Left ventricle myocardium superior (tissue), 1 donor: ENCODE measurements around the gene UFD1. TPM values are rescaled to one million over a fixed set of nuclear protein-coding genes. Genes with fewer than 3 reads are reported as not detected.
"Not testable (repeated sequence)": the region's sequence is repeated elsewhere in the genome, so short reads cannot be mapped to it uniquely, and the experiment has no call there.

Experiments used
- ATAC-seq: fragments of 200-7000 bp; cut with Tn5 transposase; one replicate; pipeline ENCODE4 v1.9.1; 2020; ENCODE audit warnings: mild to moderate bottlenecking, moderate library complexity
- DNase-seq: peaks from one replicate; pipeline ENCODE4 v3.0.0-alpha.2; 2020
- intact Hi-C: fragments of 100-400 bp; cut with micrococcal nuclease; formaldehyde crosslinking; loops from one replicate; pipeline ENCODE4 v1.11.0; 2022
- total RNA-seq: library from RNA; stranded (reverse); fragmentation: NEBNext Ultra II Directional; extraction: Animal tissue kit (Norgen Biotek cat#: 25700); gene quantifications from one replicate; pipeline ENCODE4 v1.2.1, GENCODE V29; 2021
- donor health status: DM: no; HTN: yes; CAD: no; lungs with severe emphysema.

UFD1 gene
- total RNA-seq, 1 donor from 2014 or later, result 44.5 TPM

DNA sequence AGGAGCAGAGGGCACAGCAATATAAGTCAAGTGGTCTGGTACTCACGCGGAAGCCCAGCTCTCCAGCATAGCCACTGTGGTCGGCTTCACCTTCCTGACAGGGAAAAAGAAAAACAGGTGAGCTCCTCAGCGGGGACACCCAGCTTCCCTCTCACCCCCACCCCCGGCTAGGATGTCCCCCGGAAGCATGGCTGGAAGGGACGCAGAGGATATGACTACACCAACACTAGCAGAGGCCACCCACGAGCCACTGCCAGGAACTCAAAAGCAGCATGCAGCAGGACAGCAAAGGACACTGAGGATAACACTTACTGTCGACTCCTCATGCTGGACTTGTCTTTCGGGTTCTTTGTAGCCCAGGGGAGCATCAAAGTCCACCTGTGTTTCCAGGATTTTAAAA lies 22.5 kb downstream of the UFD1 start:
- DNase-seq (no peak), ATAC-seq (no peak)
- intact Hi-C loops, result no loop called here

GRCh38 chr22:19455585-19456370 lies 23.2 kb downstream of the UFD1 start:
- ATAC-seq, result no peak
- intact Hi-C loops, result no loop called here
- no peak for DNase-seq

DNA sequence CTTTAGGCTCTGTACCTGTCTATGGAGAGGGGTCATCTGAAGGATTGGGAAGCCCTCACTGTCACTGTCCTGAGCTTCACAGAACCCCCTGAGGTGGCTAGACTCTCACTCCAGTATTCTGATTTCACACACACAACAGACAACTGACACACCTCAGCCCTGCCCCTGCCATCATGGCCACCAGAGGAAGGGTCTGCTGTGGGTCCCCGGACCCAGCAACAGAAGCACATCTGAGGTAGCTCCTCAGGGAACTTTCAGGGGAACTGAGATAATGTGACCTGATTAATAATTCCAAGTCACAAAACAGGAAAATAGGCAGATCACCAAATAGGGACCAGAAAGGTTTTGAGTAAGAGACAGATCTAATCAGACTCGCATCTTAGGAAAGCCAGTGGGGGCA lies 24.0 kb downstream of the UFD1 start:
- DNase-seq, result no peak
- intact Hi-C loops, result no loop called here

GRCh38 chr22:19454156-19454555 lies 24.8 kb downstream of the UFD1 start:
- DNase-seq (no peak), ATAC-seq (no peak)
- intact Hi-C loops, result no loop called here

More for the DNA sequence above, 24.0 kb downstream of the UFD1 start:
- no peak for ATAC-seq

DNA sequence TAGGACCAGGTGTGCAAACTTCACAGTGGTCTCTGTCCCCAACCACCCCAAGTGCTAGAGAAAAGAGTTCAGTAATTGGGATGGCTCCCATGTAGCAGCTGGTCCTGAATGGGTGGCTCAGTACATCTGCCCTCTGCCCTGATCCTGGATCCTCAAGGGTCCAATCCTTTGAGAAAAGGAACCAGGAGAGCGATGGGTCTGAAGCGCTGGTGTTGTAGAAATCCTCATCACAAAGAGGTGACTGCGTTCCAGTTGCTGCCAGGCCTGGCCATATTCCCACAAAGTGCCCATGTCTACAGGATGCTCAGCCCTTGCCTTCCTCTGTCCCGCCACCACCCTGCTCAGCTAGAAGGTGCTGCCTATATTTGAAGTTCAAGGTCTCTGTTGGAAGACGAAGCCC lies 25.3 kb downstream of the UFD1 start:
- intact Hi-C loops, result no loop called here
- ATAC-seq (no peak), DNase-seq (no peak)

DNA sequence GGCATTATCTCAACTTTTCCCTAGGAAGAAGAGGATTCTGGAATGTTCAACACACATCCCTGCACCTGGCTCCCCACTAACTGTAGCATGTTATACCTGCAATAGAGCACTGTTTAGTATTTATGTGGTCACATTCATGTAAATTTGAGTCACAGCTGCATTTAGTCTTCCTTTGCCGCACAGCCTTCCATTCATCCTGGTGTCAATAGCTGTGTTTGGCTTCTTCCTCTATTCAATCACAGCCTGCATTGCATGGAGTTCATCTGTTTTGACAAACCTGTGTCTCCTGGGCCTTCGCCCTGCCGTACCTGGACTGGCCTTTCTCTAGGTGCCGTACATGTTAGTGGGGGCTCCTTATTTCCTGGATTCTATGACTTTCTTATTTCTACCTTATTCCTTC lies 27.4 kb downstream of the UFD1 start:
- ATAC-seq, result no peak
- intact Hi-C loops, result no loop called here

GRCh38 chr22:19450363-19451175 lies 28.4 kb downstream of the UFD1 start:
- intact Hi-C loops, result no loop called here
- no peak for DNase-seq
- ATAC-seq, result no peak

More for the DNA sequence above, 27.4 kb downstream of the UFD1 start:
- DNase-seq, result no peak

DNA sequence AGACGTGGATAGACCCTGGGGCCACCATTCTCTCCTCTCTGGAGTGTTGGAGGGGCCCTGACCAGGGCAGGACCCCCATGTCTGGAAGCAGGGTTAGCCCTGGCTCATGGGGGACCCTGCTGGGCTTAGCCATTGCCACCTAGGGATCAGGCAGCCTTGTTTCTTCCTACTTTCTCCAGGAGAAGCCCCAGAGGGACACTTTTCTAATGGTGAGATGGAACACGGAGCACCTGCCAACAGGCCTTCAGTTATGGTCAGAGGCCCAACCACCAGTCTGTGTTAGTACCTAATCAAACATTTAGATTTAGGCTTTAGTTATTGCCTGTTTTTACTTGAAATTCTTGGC lies 29.6 kb downstream of the UFD1 start:
- no peak for DNase-seq
- intact Hi-C loops, result no loop called here
- ATAC-seq, result no peak

- ATAC-seq, result no peak
- intact Hi-C loops, result no loop called here
- DNase-seq, result no peak
Observed at GRCh38 chr22:19448739-19449421, 30.1 kb downstream of the UFD1 start.

- peak; percentile 54 for ATAC-seq
- no peak for DNase-seq
- intact Hi-C loops, result no loop called here
Observed at GRCh38 chr22:19448076-19448607, 30.9 kb downstream of the UFD1 start.

DNA sequence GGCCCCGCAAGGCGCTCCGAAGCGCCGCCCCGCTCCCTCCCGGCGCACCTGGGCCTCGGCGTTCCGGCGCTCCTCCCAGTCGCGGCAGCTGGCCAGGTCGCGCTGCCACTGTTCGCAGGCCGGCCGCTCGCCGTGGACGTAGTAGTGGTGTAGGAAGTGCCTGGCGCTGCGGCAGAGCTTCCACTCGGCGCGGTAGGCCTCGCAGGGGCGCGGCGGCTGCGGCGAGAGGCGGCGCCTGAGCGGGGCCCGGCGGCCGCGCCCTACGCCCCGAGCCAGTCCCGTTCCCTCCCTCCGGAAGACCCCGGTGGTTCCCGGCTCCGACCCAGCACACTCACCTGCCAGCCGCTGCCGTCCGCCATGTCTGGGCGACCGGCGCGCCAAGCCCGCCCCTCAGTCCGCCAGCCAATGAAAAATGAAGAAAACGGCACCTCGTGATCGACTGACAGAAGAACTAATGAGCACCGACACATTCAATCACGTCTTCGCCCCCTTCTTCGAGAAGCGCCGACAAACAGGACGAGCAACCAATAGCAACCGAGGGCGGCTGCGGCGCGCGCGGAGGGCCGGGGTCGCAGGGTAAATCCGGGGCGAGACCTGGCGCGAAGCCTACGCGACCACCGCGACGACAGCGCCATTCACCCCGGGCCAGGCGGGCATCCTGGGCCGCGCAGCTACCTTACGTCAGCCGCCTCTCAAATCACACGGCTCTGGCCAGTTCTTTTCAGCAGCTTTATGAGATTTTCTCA lies 31.5 kb downstream of the UFD1 start, which contains the start of gene C22orf39:
Gene C22orf39, minus strand, starts transcription at position 382 of the 746 bp plus-strand sequence. Its CDS starts 23 bp downstream, at position 359.
- peak; percentile 89 for DNase-seq
- intact Hi-C loops, result no loop called here
- peak; percentile 94 for ATAC-seq

DNA sequence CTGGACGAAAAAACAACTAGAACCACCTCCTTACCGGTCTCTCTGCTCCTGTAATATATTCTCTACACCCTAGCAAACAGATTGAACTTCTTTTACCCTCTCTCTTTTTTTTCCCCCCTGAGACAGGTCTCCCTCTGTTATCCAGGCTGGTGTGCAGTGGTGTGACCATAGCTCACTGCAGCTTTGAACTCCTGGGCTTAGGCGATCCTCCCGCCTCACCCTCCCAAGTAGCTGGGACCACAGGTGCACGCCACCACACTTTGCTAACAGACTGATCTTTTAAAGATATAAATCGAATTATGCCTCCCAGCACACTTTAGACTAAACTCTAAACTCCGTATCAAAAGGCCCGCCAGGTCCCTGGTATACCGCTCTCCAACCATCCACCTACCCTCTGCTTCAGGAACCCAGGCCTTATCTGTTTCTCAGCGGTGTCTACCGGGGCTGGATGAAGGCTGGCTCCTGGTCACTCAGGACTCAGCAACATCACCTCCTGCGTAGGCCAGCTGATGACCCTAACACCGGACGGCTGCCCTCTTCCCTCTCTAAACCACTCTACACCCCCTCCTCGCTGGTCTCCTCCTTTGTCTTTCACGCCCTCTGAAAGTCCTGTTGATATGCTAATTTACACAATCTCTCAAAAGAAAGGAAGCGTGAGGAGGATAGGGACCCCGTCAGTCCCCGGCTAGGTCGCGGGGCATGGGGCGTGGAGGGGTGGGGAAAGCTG lies 32.2 kb downstream of the UFD1 start:
- ATAC-seq (peak; percentile 2), DNase-seq (no peak)
- intact Hi-C loops, result no loop called here

DNA sequence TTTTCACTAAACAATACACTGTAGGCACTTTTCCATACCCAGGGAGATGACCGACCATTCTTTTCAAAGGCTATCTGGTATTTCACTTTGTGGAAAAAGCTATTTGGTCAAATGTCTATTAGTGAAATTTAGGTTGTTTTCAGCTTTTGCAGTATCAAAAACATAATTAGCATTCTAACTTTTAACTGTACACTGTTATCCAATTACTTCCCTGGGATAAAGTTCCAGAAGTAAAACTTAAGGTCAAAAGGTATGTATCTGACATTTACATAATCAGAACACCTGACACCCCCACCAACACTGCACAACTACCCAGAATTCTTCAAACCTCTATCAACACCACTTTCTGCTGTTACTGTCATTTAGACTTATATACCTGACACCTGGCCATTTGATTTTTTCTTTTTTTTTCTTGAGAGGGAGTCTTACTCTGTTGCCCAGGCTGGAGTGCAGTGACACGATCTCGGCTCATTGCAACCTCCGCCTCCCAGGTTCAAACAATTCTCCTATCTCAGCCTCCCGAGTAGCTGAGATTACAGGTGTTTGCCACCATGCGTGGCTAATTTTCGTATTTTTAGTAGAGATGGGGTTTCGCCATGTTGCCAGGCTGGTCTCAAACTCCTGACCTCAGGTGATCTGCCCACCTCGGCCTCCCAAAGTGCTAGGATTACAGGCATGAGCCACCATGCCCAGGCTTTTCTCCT lies 33.6 kb downstream of the UFD1 start:
- DNase-seq, ATAC-seq, intact Hi-C loops: not testable (repeated sequence)

DNA sequence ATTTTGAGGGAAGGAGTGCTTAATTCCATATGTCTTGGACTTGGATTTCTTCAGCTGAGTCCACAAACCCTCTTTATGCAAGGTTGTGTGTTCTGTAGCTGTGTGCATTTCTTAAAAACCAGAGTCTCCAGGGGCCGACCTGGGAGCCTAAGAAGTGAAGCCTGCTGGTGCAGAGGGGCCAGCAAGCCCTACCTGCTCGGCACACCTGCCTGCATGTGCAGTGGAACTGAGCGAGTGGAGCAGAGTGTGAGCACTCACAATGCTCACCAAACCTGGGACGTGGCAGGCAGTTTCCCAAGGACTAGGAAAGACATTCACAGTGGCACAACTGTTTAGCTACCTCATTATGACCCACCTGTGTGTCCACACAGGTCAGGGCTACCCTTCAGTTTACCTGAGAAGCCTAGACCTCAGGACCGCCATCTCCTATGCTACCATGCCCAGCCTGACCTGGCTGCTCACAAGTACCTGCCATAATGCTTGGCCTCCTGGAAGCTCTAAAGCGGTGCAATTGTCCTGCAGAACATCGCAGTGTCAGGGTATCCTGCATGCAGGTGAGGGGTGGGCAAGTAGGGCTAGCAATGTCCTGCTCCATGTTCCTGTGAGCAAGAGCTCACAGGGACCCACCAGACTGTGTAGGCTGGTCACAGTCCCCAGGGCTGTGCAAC lies 35.3 kb downstream of the UFD1 start:
- ATAC-seq (no peak), DNase-seq (no peak)
- intact Hi-C loops, result no loop called here

- no peak for ATAC-seq
- no peak for DNase-seq
- intact Hi-C loops, result no loop called here
Observed at GRCh38 chr22:19442166-19442565, 36.8 kb downstream of the UFD1 start.

GRCh38 chr22:19440411-19441195 lies 38.4 kb downstream of the UFD1 start:
- intact Hi-C loops, result no loop called here
- ATAC-seq (peak; percentile 58), DNase-seq (no peak)
